CD1c-positive myeloid dendritic cell (primary cell): Measurements from ENCODE around the gene HACE1.
"Not testable (repeated sequence)": the region's sequence is repeated elsewhere in the genome, so short reads cannot be mapped to it uniquely, and the experiment has no call there.

Experiments used
- DNase-seq: peaks from one replicate; pipeline ENCODE4 v3.0.0-alpha.2; 2016; ENCODE audit errors: extremely low spot score

The HACE1 gene

GRCh38 chr6:104737567-104737966 lies 122.2 kb downstream of the HACE1 start:
- not testable (repeated sequence) for DNase-seq

DNA sequence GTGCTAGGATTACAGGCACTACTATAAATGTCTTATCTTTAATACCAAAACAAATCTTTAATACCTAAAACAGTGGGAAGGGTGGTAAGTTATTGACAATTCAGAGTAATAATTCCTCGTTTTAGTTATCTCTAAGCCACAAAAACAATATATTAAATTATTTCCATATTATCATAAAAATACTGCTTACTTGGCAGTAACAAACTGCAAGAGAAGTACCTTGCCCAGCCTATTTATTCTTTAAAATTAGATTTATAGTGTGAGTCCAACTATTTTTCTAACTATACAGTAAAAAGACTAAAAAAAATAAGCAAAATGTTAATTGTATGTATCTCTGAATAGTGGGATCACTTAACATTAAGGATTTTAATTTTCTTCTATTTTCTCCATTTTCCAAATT lies 123.2 kb downstream of the HACE1 start:
- no peak for DNase-seq

DNA sequence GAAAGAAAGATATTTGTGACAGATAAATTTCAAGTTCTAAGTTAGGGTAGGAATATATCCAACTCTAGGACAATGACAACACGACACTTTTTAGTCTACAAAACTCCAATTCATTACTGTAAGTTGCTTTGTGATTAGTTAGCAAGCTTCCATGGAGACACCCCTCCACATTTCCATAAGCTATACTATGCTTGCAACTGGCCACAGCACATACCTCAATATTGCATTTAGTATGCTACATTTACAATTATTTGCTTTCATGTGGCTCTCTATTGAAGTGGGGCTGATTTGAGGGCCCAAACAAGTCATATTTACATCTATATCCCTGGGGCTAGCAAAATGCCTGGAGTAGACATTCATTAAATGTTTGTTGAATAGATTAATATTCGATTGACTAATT lies 129.3 kb downstream of the HACE1 start:
- no peak for DNase-seq

- DNase-seq, result no peak
Observed at GRCh38 chr6:104729433-104729832, 130.3 kb downstream of the HACE1 start.

- DNase-seq, result no peak
Observed at GRCh38 chr6:104728448-104728847, 131.3 kb downstream of the HACE1 start.

GRCh38 chr6:104718672-104719071 lies 141.0 kb downstream of the HACE1 start:
- DNase-seq, result no peak

DNA sequence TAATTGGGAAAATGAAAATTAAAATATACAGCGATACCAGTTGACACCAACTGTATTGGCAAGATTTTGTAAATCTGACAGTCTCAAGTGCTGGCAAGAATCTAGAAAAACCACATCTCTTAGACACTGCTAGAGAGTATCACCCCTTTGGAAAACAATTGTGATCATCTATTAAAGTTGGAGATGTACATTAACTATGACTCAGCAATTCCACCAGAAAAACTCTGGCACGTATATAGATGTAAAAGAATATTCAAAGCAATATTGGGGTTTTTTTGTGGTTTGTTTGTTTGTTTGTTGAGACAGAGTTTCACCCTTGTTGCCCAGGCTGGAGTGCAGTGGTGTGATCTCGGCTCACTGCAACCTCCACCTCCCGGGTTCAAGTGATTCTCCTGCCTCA lies 142.9 kb downstream of the HACE1 start:
- DNase-seq, result no peak

GRCh38 chr6:104714796-104715195 lies 144.9 kb downstream of the HACE1 start:
- DNase-seq, result no peak

- DNase-seq, result no peak
Observed at GRCh38 chr6:104713982-104714381, 145.7 kb downstream of the HACE1 start.

- no peak for DNase-seq
Observed at GRCh38 chr6:104711371-104711770, 148.3 kb downstream of the HACE1 start.

- no peak for DNase-seq
Observed at GRCh38 chr6:104710543-104711335, 149.0 kb downstream of the HACE1 start.

GRCh38 chr6:104705916-104706442 lies 153.7 kb downstream of the HACE1 start:
- DNase-seq, result no peak

- peak; percentile 24 for DNase-seq
Observed at GRCh38 chr6:104705095-104705707, 154.5 kb downstream of the HACE1 start.

GRCh38 chr6:104704191-104704590 lies 155.5 kb downstream of the HACE1 start:
- no peak for DNase-seq

DNA sequence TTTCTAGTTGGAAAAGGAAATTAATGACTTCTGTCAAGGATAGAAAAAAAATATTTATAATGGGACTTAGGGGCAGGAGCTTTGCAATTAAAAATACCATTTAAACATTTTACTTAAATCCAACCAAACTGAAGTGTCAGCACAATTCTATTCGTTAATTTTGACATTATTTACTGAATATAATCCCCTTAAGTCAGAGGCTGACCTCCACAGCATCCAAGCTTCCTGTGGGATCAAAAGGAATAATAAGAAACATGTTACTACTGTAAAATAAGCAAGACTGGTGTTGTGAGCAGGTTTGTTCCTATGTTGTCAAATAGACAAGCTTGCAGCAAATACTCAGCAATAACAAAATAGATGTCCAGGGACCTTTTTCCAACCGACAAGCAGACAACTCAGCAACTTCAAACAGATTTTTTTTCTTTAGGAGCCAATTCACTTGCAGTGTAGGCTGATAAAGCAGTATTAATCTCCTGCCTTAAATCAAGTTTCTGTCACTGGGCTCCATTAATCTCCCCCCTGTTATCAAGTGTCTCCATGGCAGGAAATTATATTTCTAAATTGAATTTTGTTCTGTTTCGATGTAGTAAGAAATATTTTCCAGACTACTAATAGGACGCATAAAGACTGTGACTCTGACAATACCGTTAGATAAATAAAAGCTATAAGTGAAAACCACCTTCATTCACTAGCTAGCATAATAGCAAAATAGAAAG lies 157.4 kb downstream of the HACE1 start:
- no peak for DNase-seq

DNA sequence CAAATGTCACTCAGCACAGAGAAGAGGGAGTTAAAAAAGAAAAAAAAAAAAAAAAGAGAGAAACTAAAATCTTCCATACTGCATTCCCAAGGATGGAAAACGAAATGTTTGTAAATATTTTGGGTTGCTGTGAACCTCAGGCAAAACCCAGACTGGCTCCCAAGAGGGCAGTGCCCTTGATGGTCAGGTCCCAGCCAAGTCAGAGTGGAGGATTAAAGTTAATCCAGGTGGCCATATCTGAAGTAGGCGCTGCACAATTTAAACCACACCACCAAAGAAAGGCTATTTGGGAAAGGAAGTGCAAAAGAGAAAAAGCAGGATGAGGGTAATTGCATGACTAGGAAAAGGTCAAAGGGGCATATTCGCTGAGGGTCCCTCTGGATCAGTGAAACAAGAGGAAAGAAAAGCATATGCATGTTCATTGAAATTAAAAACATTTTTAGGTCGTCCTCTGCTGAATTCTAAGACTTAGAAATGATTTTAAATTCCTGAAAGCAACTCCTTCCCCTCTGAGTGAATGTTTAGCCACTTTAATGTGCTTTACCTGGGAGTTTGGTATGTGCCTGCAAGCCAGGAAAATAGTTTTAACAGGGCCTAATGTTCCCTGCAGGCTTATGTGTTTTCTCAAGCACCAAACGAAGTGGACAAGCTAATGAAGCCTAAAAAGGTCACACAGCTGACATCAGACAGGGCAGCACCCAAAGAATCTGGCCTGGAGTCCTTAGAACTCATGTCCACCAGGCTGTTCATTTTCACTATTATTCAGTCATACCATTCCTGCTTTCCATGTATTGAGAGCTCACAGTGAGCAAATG lies 159.1 kb downstream of the HACE1 start:
- DNase-seq, result no peak

- no peak for DNase-seq
Observed at GRCh38 chr6:104699593-104700329, 160.0 kb downstream of the HACE1 start.

- no peak for DNase-seq
Observed at GRCh38 chr6:104698979-104699378, 160.7 kb downstream of the HACE1 start.

DNA sequence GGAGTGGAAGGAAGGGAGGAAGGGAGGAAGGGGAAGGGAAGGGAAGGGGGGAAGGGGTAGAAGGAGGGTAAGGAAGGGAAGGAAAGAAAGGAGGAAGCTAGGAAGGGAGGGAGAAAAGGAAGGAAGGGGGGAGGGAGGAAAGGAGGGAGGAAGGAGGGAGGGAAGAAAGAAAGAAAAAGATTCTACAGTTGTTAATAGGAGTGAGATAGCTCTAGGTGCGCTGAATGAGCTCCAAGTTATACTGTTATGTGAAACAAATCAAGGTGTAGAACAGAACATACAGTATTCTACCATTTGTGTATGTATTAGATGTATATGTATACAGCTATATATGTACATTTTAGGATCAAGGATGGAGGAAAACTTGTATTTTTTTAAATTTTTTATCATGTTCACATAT lies 167.7 kb downstream of the HACE1 start:
- no peak for DNase-seq

- no peak for DNase-seq
Observed at GRCh38 chr6:104689551-104690205, 170.0 kb downstream of the HACE1 start.
